COR-L47 (cell line): Measurements from ENCODE around the gene HSF2BP.
"Not testable (repeated sequence)": the region's sequence is repeated elsewhere in the genome, so short reads cannot be mapped to it uniquely, and the experiment has no call there.

Experiments
- DNase-seq: peaks from one replicate; lab custom pipeline; 2025; lab: John Stamatoyannopoulos, UW

Gene HSF2BP

DNA sequence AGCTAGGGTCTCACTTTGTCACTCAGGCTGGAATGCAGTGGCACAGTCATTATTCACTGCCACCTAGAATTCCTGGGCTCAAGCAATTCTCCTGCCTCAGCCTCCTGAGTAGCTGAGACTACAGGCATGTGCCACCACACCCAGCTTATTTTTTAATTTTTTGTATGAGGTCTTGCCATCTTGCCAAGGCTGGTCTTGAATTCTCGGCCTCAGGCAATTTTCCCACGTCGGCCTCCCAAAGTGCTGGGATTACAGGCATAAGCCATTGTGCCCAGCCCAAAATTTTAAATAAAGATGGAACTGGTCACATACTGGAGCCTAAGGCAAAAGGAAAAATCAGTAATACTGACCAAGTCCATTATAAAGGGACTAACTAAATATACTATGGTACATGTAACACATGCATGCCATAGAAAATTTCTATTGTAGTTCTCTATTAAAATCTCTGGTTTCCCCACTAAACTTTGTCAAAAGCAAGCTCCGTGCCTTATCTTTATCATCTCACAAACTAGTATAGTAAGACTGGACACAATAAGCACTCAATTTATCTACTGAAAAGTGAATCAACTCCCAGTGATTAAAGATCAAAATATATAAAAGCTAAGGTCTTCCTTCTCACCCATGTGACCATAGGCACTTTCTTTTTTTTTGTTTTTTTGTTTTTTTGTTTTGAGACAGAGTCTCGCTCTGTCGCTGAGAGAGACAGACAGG, 61.6 kb downstream of the HSF2BP start:
- DNase-seq = no peak

DNA sequence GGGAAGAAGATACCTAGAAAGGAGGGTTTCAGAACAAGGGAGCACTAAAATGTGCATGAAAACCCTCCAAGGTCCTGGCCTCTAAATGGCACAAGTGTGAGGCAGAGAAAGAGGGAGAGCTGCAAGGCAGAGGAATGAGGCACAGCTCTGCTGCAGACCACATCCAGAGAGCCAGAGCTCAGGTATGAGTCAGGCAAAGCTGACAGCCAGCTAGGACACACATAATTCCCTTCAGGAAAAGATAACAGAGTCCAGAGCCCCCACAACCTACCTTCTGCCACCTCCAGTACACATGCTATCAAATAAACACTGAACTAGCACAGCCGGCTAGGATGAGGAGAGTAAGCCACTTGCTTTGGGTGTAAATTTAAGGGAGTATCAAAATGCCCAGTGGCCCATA, 62.2 kb downstream of the HSF2BP start:
- no peak for DNase-seq

DNA sequence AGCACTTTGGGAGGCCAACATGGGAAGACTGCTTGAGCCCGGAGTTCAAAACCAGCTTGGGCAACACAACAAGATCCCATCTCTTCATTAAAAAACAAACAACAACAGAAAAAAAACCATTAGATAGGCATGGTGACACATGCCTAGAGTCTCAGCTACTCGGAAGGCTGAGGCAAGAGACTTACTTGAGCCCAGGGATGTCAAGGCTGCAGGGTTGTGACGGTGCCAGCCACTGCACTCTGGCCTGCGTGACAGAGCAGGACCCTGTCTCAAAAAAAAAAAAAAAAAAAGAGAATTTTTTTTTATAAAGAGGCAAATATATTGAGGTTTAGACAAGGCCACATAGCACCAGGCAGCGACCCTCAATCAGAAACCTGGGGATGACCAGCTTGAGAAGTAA, 62.7 kb downstream of the HSF2BP start:
- DNase-seq = no peak

DNA sequence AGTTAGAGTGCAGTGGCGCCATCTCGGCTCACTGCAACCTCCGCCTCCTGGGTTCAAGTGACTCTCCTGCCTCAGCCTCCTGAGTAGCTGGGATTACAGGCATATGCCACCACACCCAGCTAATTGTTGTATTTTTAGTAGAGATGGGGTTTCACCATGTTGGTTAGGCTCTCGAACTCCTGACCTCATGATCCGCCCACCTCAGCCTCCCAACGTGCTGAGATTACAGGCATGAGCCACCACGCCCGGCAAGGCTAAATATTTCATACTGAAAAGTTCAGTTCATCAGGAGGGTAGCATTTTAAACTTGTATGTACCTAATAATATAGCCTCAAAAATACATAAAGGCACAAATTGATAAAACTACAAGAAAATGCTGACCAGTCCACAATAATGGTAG, 63.5 kb downstream of the HSF2BP start:
- DNase-seq = not testable (repeated sequence)

DNA sequence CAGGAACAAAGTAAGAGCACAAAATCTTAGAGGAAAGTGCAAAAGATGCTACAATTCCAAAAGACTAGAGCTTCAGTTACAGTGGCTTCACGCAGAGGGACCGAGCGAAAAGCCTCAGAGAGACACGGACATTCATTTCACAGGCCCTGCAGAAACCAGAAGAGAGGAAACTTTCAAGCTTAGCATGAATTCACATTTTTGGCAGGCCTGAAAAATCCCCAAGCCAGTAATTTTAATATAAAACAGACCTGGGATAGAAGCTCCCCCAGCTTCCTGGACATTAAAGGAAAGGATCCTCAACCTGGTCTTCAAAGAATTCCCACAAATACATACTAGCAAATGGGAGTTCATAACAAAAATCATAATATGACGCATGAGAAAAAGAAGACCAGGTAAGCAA, 66.2 kb downstream of the HSF2BP start:
- DNase-seq = no peak

DNA sequence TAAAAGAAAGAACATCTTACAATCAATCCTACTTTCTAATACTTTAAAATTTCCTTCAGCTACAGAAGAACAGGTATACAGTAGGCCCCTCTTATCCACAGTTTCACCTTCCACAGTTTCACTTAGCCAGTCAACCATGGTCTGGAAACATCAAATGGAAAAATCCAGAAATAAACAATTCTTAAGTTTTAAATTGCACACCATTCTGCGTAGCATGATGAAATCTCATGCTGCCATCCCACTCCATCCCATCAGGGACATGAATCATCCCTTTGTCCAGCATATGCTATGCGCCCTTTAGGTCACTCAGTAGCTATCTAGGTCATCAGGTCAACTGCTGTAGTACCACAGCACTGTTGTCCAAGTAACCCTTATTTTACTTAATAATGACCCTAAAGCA, 67.7 kb downstream of the HSF2BP start:
- DNase-seq = no peak

DNA sequence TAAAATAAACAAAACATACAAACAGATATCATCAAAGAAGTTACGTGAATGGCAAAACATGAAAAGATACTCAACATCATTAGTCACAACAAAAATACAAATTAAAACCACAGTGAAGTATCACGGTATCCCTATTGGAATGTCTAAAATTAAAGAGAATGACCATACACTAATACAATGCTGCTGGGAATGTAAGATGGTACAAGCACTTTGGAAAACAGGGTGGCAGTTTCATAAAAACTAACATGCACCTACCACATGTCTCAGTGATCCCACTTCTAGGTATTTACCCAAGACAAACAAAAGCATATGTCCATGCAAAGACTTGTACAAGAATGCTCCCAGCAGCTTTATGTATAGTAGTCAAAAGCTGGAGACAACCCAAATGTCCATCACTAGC, 69.1 kb downstream of the HSF2BP start:
- no peak for DNase-seq

DNA sequence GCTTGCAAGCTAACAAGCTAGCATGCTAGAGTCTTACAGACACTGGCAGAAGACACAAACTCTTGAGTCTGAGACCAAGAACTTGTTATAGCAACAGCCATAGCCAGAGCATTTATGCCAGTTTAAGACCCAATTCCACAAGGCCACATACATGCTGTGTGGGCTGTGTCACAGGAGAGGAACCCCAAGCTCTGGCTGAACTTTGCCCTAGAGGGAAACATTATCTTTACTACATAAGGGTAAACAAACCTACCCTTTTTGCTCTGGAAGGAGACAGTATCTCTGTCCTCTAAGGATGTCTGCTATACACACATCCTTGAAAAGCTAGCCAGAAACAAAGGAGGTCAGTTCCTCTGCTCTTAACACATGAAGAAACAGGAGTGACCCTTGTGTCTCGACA, 70.3 kb downstream of the HSF2BP start:
- DNase-seq = no peak

DNA sequence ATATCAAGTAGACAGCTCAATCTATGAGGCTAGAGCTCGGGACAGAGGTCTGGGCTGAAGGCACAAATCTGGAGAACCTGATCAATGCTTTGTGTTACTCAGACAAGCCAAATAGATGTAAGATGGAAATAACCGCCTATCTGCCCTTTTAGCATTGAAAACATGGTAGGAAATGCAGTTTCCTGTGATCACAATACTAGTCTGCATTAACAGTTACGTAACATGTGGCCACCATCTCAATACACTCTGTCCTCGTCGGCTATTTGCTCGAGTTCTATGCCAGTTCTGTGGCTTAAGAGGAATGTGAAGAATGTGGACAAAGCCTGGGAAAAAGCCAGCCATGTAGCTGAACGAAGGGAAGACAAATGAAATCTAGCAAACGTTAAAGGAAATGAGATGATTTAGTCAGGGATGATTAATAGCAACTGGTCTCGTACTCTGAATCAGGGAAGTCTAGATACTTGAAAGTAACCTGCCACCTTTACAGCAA, 73.3 kb downstream of the HSF2BP start:
- no peak for DNase-seq

DNA sequence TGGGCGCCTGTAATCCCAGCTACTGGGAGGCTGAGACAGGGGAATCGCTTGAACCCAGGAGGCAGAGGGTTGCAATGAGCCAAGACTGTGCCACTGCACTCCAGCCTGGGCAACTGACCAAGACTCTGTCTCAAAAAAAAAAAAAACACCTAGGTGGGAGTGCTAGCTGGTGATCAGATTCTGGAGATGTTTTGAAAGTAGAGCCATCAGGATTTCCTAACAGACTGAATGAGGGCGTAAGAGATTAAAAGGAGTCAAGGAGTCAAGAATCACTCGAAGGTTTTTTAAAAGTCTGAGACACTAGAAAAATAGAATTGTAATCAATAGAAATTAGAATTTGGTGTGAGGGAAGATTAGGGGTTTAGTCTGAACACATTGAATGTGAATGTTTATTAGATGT, 73.8 kb downstream of the HSF2BP start:
- DNase-seq = no peak

DNA sequence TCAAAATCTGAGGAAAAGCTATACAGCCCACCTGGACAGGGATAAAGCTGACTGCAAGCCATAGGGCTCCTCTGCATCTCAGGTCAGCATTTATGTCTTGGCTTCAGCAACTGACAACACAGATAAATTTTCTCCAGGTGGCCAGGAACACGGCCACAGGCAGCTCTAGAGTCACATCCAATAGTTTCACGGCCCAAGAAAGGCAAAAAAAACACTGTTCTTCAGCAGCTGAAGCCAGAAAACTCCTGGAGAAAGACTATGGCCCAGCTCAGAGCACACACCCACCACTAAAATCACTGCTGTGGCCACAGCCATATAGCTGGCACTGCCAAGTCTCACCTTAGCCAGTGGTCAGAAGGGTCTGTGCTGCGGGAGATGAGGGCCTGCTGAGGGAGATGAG, 77.8 kb downstream of the HSF2BP start:
- no peak for DNase-seq

DNA sequence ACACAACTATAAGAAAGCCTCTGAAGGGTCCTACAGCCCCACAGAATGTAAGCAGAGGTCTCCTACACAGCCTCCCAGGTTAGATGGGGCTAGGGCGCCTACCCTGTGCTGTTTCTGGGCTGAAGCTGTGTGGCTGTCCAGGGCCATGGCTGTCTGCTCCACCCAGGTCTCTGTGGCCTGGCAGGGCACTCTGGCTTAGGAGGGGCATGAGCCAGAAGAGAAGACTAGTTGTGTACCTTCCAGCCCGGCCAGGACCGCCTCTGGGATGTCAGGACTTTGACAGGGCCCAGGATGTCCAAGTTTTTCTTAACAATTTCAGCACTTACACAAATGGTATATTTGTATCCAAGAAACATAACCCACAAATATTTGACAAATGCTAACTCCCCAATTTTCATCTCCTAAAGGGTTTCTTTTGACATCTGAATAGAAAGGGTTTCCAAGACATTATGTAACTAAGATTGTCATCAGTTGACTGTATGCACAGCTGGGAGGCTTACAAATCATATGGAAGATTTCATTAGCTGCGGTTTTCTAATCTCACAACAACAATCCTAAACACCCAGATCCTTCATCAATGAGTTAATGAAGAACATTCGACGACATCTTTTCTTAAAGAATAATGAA, 80.5 kb downstream of the HSF2BP start:
- no peak for DNase-seq

DNA sequence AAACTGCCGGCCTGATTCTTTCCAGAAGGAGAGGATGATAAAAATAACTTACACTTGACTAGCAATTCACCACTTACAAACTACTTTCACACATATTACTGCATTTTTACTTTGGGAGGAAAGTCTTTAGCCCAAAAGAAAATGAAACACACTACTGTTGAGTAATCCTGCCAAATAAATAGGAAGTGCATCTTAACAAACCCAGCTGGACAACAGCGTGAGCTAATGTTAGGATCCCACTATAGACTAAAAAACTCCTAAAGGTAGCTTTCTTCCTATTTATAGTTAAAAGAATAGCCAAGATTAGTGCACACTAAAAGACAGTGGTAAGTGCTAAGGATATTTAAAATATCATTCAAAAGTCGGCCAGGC, 83.8 kb downstream of the HSF2BP start:
- no peak for DNase-seq

DNA sequence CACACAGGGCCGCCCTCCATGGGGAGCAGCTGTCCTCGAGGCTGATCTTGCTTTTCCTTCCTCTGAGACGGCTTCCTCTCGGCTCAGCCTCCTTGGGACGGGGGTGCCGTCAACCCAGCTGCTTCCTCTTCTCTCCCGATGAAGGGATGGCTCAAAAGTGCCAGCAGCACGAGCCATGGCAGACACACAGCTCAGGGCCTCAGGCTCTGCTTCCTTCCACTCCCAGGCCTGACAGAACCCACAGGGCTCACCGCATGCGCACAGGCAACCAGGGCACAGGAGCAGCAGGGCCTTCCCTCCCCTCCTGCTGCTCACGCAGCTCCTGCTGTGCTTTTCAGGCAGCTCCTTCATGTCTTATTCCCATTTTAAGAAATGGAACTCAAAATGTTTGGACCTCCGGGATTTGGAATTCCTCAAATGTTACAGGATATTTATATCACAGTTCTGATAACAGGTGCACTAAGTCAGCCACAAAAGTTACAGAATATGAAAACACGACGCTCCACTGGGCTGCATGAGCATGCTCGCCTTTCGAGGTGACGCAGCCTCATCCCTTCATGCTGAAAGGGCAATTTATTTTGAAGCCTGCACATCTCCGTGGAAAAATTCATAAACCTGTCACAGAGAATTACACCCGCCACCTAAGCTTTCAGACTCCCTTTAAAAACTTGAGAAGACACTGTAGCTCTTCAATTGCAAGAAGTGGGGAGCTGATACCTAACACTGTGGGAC, 84.4 kb downstream of the HSF2BP start:
- DNase-seq = no peak

DNA sequence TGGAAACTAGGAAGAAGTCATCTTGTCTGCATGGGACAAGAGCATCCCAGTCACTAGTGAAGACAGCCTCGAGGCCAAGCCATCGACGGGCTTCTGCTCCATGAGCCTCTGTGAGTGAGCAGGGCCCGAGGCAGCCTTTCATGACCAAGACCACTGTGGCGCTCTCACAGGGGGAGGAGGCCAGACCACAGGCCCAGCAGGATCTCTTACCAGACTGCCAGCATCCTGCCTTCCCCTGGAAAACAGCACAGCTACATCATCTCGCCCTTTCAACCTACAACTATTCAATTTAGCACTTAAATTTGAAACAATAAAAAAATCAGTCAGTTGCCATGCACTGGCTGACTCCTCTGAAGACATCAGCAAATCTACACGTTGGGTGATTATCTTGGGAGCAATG, 85.4 kb downstream of the HSF2BP start:
- no peak for DNase-seq

DNA sequence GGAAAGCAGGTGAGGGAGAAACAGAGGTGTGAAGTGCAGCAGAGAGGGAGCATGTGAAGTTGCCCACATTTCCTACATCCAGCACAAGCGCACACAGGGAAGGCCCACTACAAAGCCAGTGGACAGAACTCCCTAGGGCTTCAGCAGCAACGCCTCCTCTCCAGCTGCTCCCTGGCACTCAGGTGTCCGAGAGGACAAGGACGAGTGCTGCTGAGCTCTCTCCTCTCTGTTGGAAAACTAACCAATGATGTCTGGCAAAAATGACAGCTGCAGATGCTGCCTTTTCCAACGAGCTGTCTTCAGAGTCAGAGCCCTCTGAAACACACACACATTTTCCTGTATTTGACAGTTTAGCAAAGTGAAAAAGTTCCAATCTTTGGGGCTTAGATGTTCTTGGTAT, 86.8 kb downstream of the HSF2BP start:
- DNase-seq = no peak

DNA sequence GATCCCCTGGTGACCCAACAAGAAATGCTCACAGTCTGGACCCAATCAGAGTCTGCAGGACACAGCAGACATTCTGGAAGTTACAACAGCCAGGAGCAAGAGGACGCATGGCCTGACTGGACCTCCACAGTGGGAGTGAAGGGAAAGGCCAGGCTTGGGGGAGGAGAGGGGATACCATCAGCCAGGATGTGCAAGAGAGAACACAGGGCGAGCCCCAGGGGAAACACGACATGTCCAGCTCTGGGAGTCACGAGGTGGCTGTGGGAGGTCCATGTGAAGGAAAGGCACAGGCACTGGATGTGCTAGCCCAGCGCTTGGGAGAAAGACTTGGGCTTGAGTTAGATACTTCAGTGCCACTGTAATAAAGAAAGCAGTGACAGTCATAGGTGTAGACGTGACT, 87.3 kb downstream of the HSF2BP start:
- DNase-seq = no peak

DNA sequence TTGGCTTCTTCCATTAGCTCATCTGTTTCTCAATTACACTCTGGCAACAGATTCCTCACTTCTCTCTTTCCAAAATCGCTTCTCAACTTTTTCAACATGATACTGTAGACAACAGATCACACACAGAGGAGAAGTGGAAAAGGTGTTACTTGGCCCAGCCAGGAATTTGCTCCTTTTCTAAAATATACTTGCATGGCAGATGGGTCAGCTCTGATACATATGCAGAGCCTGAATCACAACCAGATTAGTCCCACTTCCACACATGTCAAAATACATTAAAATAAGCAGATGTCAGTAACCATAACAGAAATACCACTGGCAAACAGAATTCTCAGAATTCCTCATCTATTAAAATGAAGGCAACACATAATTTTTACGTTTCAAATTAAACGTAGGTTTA, 89.1 kb downstream of the HSF2BP start:
- DNase-seq = not testable (repeated sequence)

DNA sequence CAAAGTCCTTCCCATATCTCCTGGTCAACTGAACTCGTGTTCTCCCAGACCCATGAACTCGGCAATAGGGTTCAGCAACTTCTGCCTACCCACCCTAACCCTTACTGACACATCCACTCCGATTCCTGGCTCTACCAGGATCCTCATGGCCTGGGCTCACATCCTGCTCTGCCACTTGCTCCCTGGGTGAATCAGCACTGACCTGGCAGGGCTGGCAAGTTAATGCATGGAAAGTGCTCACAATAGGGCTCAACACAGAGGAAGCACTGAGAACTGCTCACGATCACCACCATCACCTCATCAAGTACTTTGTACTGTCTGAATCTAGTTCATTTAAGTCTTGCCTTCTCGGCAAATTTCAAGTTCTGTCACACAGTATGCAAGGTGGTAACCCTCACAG, 96.8 kb downstream of the HSF2BP start:
- DNase-seq = not testable (repeated sequence)

DNA sequence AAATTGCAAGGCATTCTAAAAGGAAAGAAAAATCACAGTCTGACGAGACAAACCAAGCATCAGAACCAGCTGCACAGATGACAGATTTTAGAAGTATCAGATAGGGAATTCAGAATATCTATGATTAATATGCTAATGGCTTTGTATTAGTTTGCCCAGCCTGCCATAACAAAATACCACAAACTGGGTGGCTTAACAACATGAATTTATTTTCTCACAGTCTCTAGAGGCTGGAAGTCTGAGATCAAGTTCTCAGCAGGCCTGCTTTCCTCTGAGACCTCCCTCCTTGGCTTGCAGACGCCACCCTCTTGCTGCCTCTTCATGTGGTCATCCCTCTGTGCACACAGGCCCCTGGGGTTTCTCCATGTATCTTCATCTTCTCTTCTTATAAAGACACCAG, 118.7 kb downstream of the HSF2BP start:
- DNase-seq = not testable (repeated sequence)

DNA sequence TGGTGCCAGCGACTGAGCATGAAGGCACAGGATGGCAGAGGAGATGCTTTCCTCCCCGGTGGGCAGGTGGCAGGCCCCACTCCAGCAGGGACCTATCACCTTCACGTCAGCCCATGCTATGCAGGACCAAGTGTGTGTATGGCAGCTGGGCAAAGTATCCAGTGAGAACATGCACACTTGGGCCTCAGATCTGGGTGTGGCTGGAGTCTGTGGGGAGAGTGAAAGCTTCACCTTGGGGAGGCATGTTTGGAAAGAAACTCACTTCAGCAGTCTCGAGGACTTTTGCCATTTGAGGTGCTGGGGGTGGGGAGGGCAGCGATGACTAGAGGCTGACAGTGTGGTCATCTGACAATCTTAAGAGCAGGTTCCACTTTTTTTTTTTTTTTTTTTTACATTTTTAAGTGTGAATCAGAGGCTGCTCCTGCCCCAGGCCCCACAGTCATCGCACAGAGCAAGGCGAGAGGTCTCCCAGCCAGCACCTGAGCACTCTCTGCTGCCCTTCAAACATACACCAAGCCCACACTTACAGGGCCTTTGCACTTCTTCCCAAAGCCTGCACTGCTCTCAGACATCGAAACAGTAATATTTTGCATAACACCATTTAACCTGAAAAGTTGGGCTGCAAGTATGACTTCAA, 136.7 kb downstream of the HSF2BP start:
- not testable (repeated sequence) for DNase-seq

DNA sequence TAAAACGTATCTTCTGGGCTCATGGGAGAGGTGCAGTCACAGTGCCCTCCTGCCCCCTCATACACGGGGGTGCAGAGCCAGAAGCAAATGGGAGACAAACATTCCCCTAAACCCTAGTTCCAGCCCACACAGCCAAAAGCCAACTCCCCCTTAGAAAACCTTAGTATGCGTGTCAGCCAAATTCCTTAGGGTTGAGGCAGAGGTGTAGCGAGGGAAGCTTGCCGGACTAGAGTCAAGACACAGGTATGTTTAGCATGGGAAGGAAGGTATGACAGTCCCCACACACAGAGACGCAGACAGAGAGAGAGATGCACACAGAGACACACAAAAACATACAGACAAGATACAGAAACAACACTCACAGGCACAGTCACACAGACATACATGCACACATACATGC, 141.6 kb downstream of the HSF2BP start:
- DNase-seq = not testable (repeated sequence)
